K562 (cell line): Measurements from ENCODE around the gene TMEM88. TPM values are rescaled to one million over a fixed set of nuclear protein-coding genes. Genes with fewer than 3 reads are reported as not detected.

ENCODE experiments used
- AFF4 ChIP-seq: sonication (generic); formaldehyde crosslinking; IDR thresholded peaks from 2 replicates; pipeline ENCODE4 v1.8.0; 2023; ENCODE audit warnings: mild to moderate bottlenecking, missing genetic modification reagents
- ASH1L ChIP-seq: fragments of 450-650 bp; IDR thresholded peaks from 2 replicates; pipeline ENCODE4 v1.6.1; 2018; ENCODE audit warnings: borderline replicate concordance, mild to moderate bottlenecking, low read depth; ENCODE audit not compliant: partially characterized antibody
- CGGBP1 ChIP-seq: fragments of 250-450 bp; sonication (Bioruptor Pico); IDR thresholded peaks from 2 replicates; pipeline ENCODE4 v1.9.0; 2021; ENCODE audit warnings: mild to moderate bottlenecking
- EGR1 ChIP-seq: fragments of 450-650 bp; conservative IDR thresholded peaks from 2 replicates; pipeline ENCODE4 v1.6.1; 2017; ENCODE audit warnings: mild to moderate bottlenecking
- ELK1 ChIP-seq: sonication (generic); formaldehyde crosslinking; IDR thresholded peaks from 2 replicates; pipeline ENCODE4 v1.8.1; 2022; ENCODE audit warnings: missing genetic modification reagents
- ETV6 ChIP-seq, 3 experiments: fragments of 150-350 bp in 1 of 3; sonication (generic) in 1 of 3; formaldehyde crosslinking in 1 of 3; IDR thresholded peaks; 2 replicates each; pipeline versions ENCODE4 v1.6.1 to v1.8.0; 2014 to 2022; ENCODE audit warnings: borderline replicate concordance in 2 of 3, low read depth in 2 of 3, antibody characterized with exemption in 1 of 3, low read length in 1 of 3, mild to moderate bottlenecking in 1 of 3, missing genetic modification reagents in 1 of 3
- JUNB ChIP-seq: fragments of 450-650 bp; formaldehyde crosslinking; conservative IDR thresholded peaks from 2 replicates; pipeline ENCODE4 v1.4.0; 2020; ENCODE audit warnings: mild to moderate bottlenecking
- MTF1 ChIP-seq: fragments of 250-450 bp; sonication (Bioruptor Pico); IDR thresholded peaks from 2 replicates; pipeline ENCODE4 v1.9.0; 2021; ENCODE audit warnings: moderate library complexity, mild to moderate bottlenecking, inconsistent platforms, borderline replicate concordance
- NR3C1 ChIP-seq: sonication (generic); formaldehyde crosslinking; IDR thresholded peaks from 2 replicates; pipeline ENCODE4 v1.8.1; 2022; ENCODE audit warnings: missing genetic modification reagents
- NRF1 ChIP-seq, 2 experiments: fragments of 450-650 bp; IDR thresholded peaks in 1 of 2; conservative IDR thresholded peaks in 1 of 2; 2 replicates each; pipeline ENCODE4 v1.6.1; 2014; ENCODE audit warnings: mild to moderate bottlenecking in 2 of 2
- PHTF2 ChIP-seq: fragments of 250-450 bp; sonication (Bioruptor Pico); IDR thresholded peaks from 2 replicates; pipeline ENCODE4 v1.5.0; 2021; ENCODE audit warnings: mild to moderate bottlenecking
- POLR3A ChIP-seq: IDR thresholded peaks from 2 replicates; pipeline ENCODE4 v1.6.1; 2011; ENCODE audit warnings: borderline replicate concordance, mild to moderate bottlenecking, moderate library complexity; ENCODE audit not compliant: insufficient read length, insufficient read depth; ENCODE audit errors: extremely low read depth
- POLR3G ChIP-seq: IDR thresholded peaks from 2 replicates; pipeline ENCODE4 v1.6.1; 2011; ENCODE audit not compliant: insufficient read length, insufficient replicate concordance; ENCODE audit errors: extremely low read depth
- RB1 ChIP-seq: fragments of 450-650 bp; IDR thresholded peaks from 2 replicates; pipeline ENCODE4 v1.6.1; 2017; ENCODE audit warnings: low read depth, mild to moderate bottlenecking
- RFX7 ChIP-seq: fragments of 250-450 bp; sonication (Bioruptor Pico); IDR thresholded peaks from 2 replicates; pipeline ENCODE4 v1.5.1; 2021; ENCODE audit warnings: mild to moderate bottlenecking
- SIN3A ChIP-seq, 2 experiments: fragments of 150-350 bp in 1 of 2; IDR thresholded peaks; 2 replicates each; pipeline ENCODE4 v1.6.1; 2011 to 2016; ENCODE audit warnings: borderline replicate concordance in 2 of 2, low read depth in 2 of 2, low read length in 2 of 2, mild to moderate bottlenecking in 2 of 2, moderate library complexity in 2 of 2; ENCODE audit not compliant: control insufficient read depth in 1 of 2
- SMC3 ChIP-seq: conservative IDR thresholded peaks from 2 replicates; pipeline ENCODE4 v1.6.1; 2011; ENCODE audit warnings: low read depth, low read length, improper control_type of control experiment; ENCODE audit not compliant: insufficient read depth
- STAG1 ChIP-seq: sonication (generic); formaldehyde crosslinking; IDR thresholded peaks from 2 replicates; pipeline ENCODE4 v1.5.0; 2020; ENCODE audit warnings: missing genetic modification reagents, borderline replicate concordance
- TCF3 ChIP-seq: sonication (generic); formaldehyde crosslinking; IDR thresholded peaks from 2 replicates; pipeline ENCODE4 v1.4.0; 2020; ENCODE audit warnings: mild to moderate bottlenecking, missing genetic modification reagents
- U2AF2 ChIP-seq: fragments of 200-400 bp; formaldehyde crosslinking; optimal IDR thresholded peaks from 2 replicates; pipeline ENCODE3; 2017; ENCODE audit warnings: low read depth, mild to moderate bottlenecking, low read length
- ZNF217 ChIP-seq: sonication (generic); formaldehyde crosslinking; IDR thresholded peaks from 2 replicates; pipeline ENCODE4 v1.8.0; 2022; ENCODE audit warnings: mild to moderate bottlenecking, missing genetic modification reagents
- ZNF766 ChIP-seq: fragments of 200-800 bp; sonication (Bioruptor generic); conservative IDR thresholded peaks from 2 replicates; pipeline ENCODE4 v1.6.1; 2016; ENCODE audit warnings: missing genetic modification characterization, missing compliant biosample characterization
- ZNF830 ChIP-seq: fragments of 250-450 bp; sonication (Bioruptor Pico); IDR thresholded peaks from 2 replicates; pipeline ENCODE4 v1.5.0; 2021; ENCODE audit warnings: mild to moderate bottlenecking
- polyA plus RNA-seq, 8 experiments: library from polyadenylated mRNA; depleted of rRNA in 4 of 8; stranded (reverse) in 5 of 8; unstranded in 3 of 8; fragments of >200 nt; fragmentation: Nextera tagmentation in 2 of 8; fragmentation: Illumina TruSeq in 1 of 8; extraction: Ambion mirVana in 2 of 8; extraction: Trizol in 1 of 8; gene quantifications; 2 replicates each; pipeline versions ENCODE4 v1.2.1 to v1.2.3, GENCODE V29; 2011 to 2014; ENCODE audit warnings: inconsistent platforms in 1 of 8, missing spikeins in 1 of 8
- total RNA-seq, 7 experiments: library from RNA; depleted of rRNA in 6 of 7; stranded (reverse); fragments of >200 nt in 6 of 7; fragmentation: Illumina TruSeq in 2 of 7; extraction: Trizol in 2 of 7; gene quantifications; 2 replicates each; pipeline versions ENCODE4 v1.2.1 to v1.2.3, GENCODE V29; 2011 to 2021; ENCODE audit warnings: low replicate concordance in 1 of 7

The TMEM88 gene
- total and polyA plus RNA-seq, 9 of the 15 experiments (the other 6 are each of a cell fraction or from before 2014, with no cell fraction given) = 0.10 to 1.4 (median 0.36) TPM; not detected in 3

- TF ChIP-seq ZNF766 = no peak
- TF ChIP-seq RB1 = no peak
- TF ChIP-seq SIN3A (IDR thresholded peaks at IDR 0.05; ENCODE audit: borderline replicate concordance in 2 of 2, control insufficient read depth in 1 of 2, low read depth in 2 of 2, low read length in 2 of 2) = peak; percentile 88 to 89; a peak in 2 of 4 replicates
- TF ChIP-seq TCF3 (CRISPR knock-in tag) = no peak; the same call in 1 of the 2 replicates
- no peak for TF ChIP-seq EGR1
- TF ChIP-seq ZNF217 (CRISPR knock-in tag) = no peak
- TF ChIP-seq POLR3G = no peak
- TF ChIP-seq ETV6 (IDR thresholded peaks at IDR 0.05; ENCODE audit: borderline replicate concordance in 1 of 2, low read depth in 2 of 2, low read length in 1 of 2) = 0 out of 4 replicates have a peak, but pooled peaks of 1 of the 2 experiments have one; percentile 23
- no peak for TF ChIP-seq ETV6 (CRISPR knock-in tag; IDR thresholded peaks at IDR 0.05; ENCODE audit: borderline replicate concordance)
- TF ChIP-seq NR3C1 = no peak
- TF ChIP-seq SMC3 = no peak
- TF ChIP-seq ASH1L = no peak
- TF ChIP-seq STAG1 (CRISPR knock-in tag) = 0 out of 2 replicates have a peak, but pooled peaks have one; percentile 20
- no peak; the same call in 1 of the 2 replicates for TF ChIP-seq AFF4 (CRISPR knock-in tag)
- TF ChIP-seq U2AF2 = no peak
- no peak for TF ChIP-seq JUNB (CRISPR knock-in tag)
- no peak for TF ChIP-seq MTF1 (CRISPR knock-in tag)
- no peak for TF ChIP-seq POLR3A
- no peak for TF ChIP-seq NRF1 (conservative IDR thresholded peaks at IDR 0.05 in 1 of 2, IDR thresholded peaks at IDR 0.05 in 1 of 2)
- no peak for TF ChIP-seq PHTF2 (CRISPR knock-in tag)
- TF ChIP-seq ELK1 (CRISPR knock-in tag) = no peak
- no peak for TF ChIP-seq RFX7 (CRISPR knock-in tag)
- TF ChIP-seq ZNF830 = no peak
- no peak for TF ChIP-seq CGGBP1
Observed at GRCh38 chr17:7857713-7858521, 3.1 kb downstream of the TMEM88 start, which contains the start of gene CYB5D1 (continued).
